ENCODE measurements around the gene EZH1.

DNA sequence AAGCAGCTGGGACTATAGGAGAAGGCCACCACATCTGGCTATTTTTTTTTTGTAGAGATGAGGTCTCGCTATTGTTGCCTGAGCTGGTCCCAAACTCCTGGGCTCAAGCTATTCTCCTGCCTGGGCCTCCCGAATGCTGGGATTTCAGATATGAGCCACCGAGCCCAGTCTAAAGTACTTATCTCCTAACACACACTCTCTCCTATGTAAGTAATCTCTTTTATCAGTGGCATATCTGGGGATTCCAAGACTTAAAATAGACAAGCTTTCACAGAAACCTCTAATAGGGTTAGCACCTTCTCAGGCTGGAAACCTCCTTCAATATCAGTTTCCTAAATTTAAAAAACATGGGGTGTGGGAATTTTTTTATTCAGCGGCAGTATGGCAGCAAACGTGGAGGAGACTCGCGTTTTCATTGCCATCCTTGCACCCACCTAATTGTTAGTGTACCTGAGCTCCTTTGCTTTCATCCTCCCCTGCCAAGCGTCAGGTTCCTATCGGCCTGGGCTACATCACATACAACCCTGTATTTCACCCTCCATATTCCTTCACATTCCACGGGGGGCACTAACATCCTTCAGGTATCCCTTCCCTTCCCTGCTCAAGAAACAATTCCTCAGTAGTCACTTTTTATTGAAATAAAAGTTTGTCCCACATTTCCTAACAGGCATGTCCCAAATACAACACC is 1.1 kb downstream of the EZH1 start:
- TF ChIP-seq CTCF (IDR thresholded peaks at IDR 0.05) (peak in 2 of 6 experiments; percentile 20 to 32), EP300 (IDR thresholded peaks at IDR 0.05) (no peak), POLR2AphosphoS5 (IDR thresholded peaks at IDR 0.05) (no peak)

All from upper lobe of left lung (tissue), 4 donors.